OCI-LY3 (cell line): ENCODE results near the gene HGF.

ENCODE experiments used
- H2AFZ ChIP-seq: fragments of 200-600, 300-600 bp; shearing (Covaris generic); 2 replicates; pipeline ENCODE4 v1.6.0; 2014; ENCODE audit warnings: antibody characterized with exemption, low read depth, low read length
- H3K27ac ChIP-seq: fragments of 200-600, 300-600 bp; sonication (generic); 2 replicates; pipeline ENCODE4 v1.5.1; 2014; ENCODE audit warnings: mild to moderate bottlenecking, low read length, moderate library complexity, mixed read lengths
- H3K27me3 ChIP-seq: fragments of 200-600, 300-600 bp; sonication (generic); 2 replicates; pipeline ENCODE4 v1.6.1; 2014; ENCODE audit warnings: low read depth, low read length, mixed read lengths
- H3K36me3 ChIP-seq: fragments of 200-600, 300-600 bp; sonication (generic); replicated peaks from 2 replicates; pipeline ENCODE3; 2014; ENCODE audit warnings: low read depth, low read length, mixed read lengths
- H3K4me1 ChIP-seq: fragments of 300-600, 200-600 bp; sonication (generic); 2 replicates; pipeline ENCODE4 v1.6.1; 2014; ENCODE audit warnings: low read length, mixed read lengths
- H3K4me2 ChIP-seq: fragments of 200-600, 300-600 bp; sonication (generic); 2 replicates; pipeline ENCODE4 v1.6.1; 2014; ENCODE audit warnings: low read length, mixed read lengths
- H3K4me3 ChIP-seq: fragments of 300-600, 200-600 bp; sonication (generic); 2 replicates; pipeline ENCODE4 v1.5.1; 2014; ENCODE audit warnings: antibody characterized with exemption, mild to moderate bottlenecking, low read length, moderate library complexity
- H3K79me2 ChIP-seq: fragments of 300-600, 200-600 bp; shearing (Covaris generic); 2 replicates; pipeline ENCODE4 v1.6.1; 2014; ENCODE audit warnings: mild to moderate bottlenecking, low read length, mixed read lengths
- H3K9ac ChIP-seq: fragments of 300-600, 200-600 bp; shearing (Covaris generic); 2 replicates; pipeline ENCODE4 v1.6.0; 2014; ENCODE audit warnings: mild to moderate bottlenecking, low read length, moderate library complexity
- H3K9me3 ChIP-seq: fragments of 200-600, 300-600 bp; shearing (Covaris generic); 2 replicates; pipeline ENCODE4 v1.6.1; 2014; ENCODE audit warnings: low read length, mixed read lengths; ENCODE audit not compliant: insufficient read depth
- H4K20me1 ChIP-seq: fragments of 200-600, 300-600 bp; sonication (generic); 2 replicates; pipeline ENCODE4 v1.6.1; 2016; ENCODE audit warnings: low read length, mixed read lengths; ENCODE audit not compliant: insufficient read depth
- CTCF ChIP-seq: fragments of 200-600, 300-600 bp; sonication (generic); IDR thresholded peaks from 2 replicates; pipeline ENCODE4 v1.5.1; 2014; ENCODE audit warnings: antibody characterized with exemption, low read length, low read depth
- EZH2phosphoT487 ChIP-seq: fragments of 200-600 bp; shearing (Covaris generic); IDR thresholded peaks from 2 replicates; pipeline ENCODE4 v1.6.1; 2018; ENCODE audit warnings: antibody characterized with exemption, mixed run types, low read depth

HGF gene

GRCh38 chr7:81710751-81711150, 59.1 kb downstream of the HGF start:
- no peak for TF ChIP-seq CTCF
- TF ChIP-seq EZH2phosphoT487: no peak
- Histone ChIP-seq H3K9me3 (no peaks in the 10 kb centered on the region), H3K27me3 (no peaks in the 10 kb centered on the region), H3K27ac (no peak overlapping the region), H3K9ac (no peak overlapping the region), H3K4me2 (no peak overlapping the region), H3K4me1 (no peaks in the 10 kb centered on the region), H3K36me3 (no peaks in the 10 kb centered on the region), H3K79me2 (no peaks in the 10 kb centered on the region), H2AFZ (no peak overlapping the region), H4K20me1 (no peaks in the 10 kb centered on the region), H3K4me3 (no peak overlapping the region)

- Histone ChIP-seq H3K27ac (no peak overlapping the region), H3K9ac (no peak overlapping the region), H3K4me2 (no peak overlapping the region), H3K27me3 (no peaks in the 10 kb centered on the region), H3K4me1 (no peaks in the 10 kb centered on the region), H3K36me3 (no peaks in the 10 kb centered on the region), H3K4me3 (no peak overlapping the region), H3K79me2 (no peaks in the 10 kb centered on the region), H3K9me3 (no peaks in the 10 kb centered on the region), H2AFZ (no peak overlapping the region), H4K20me1 (no peaks in the 10 kb centered on the region)
- TF ChIP-seq EZH2phosphoT487 (no peak), CTCF (no peak)
Observed at GRCh38 chr7:81709836-81710235, 60.0 kb downstream of the HGF start.

- Histone ChIP-seq H2AFZ (no peak overlapping the region), H3K4me3 (no peak overlapping the region), H3K4me2 (no peak overlapping the region), H3K36me3 (no peaks in the 10 kb centered on the region), H3K27me3 (no peaks in the 10 kb centered on the region), H3K4me1 (no peaks in the 10 kb centered on the region), H4K20me1 (no peaks in the 10 kb centered on the region), H3K27ac (no peak overlapping the region), H3K79me2 (no peaks in the 10 kb centered on the region), H3K9ac (no peak overlapping the region), H3K9me3 (no peaks in the 10 kb centered on the region)
- TF ChIP-seq EZH2phosphoT487 (no peak), CTCF (no peak)
Observed at GRCh38 chr7:81707966-81708365, 61.9 kb downstream of the HGF start.

GRCh38 chr7:81707196-81707595, 62.7 kb downstream of the HGF start:
- Histone ChIP-seq H3K27me3 (no peaks in the 10 kb centered on the region), H3K4me2 (no peak overlapping the region), H3K9ac (no peak overlapping the region), H4K20me1 (no peaks in the 10 kb centered on the region), H3K4me3 (no peak overlapping the region), H3K4me1 (no peaks in the 10 kb centered on the region), H3K36me3 (no peaks in the 10 kb centered on the region), H3K9me3 (no peaks in the 10 kb centered on the region), H2AFZ (no peak overlapping the region), H3K27ac (no peak overlapping the region), H3K79me2 (no peaks in the 10 kb centered on the region)
- TF ChIP-seq EZH2phosphoT487 (no peak), CTCF (no peak)
